Stimulated activated CD8-positive, alpha-beta memory T cell treated with anti-CD3 and anti-CD28 coated beads, Interleukin-7, amount 100 ng/mL, for 48 hours (primary cell): ENCODE measurements around the gene PADI1.
"Not testable (repeated sequence)": the region's sequence is repeated elsewhere in the genome, so short reads cannot be mapped to it uniquely, and the experiment has no call there.

Experiments used
- DNase-seq, 2 donors: peaks; one replicate each; pipeline ENCODE4 v3.0.0-alpha.2; 2020; ENCODE audit warnings: low read depth in 1 of 2; ENCODE audit errors: extremely low read depth in 1 of 2

PADI1 gene

GRCh38 chr1:17239420-17239819 is 34.5 kb downstream of the PADI1 start:
- DNase-seq: no peak

GRCh38 chr1:17241011-17241779 is 36.3 kb downstream of the PADI1 start:
- not testable (repeated sequence) for DNase-seq

GRCh38 chr1:17241780-17242074 is 36.8 kb downstream of the PADI1 start:
- DNase-seq: not testable (repeated sequence)

GRCh38 chr1:17243274-17243673 is 38.3 kb downstream of the PADI1 start:
- DNase-seq: no peak

- no peak for DNase-seq
Measured at GRCh38 chr1:17244821-17245740, 40.2 kb downstream of the PADI1 start.

- no peak for DNase-seq
Measured at GRCh38 chr1:17245816-17246325, 40.9 kb downstream of the PADI1 start.

GRCh38 chr1:17246971-17247370 is 42.0 kb downstream of the PADI1 start:
- no peak for DNase-seq

GRCh38 chr1:17248781-17249180 is 43.9 kb downstream of the PADI1 start, which contains the start of gene PADI3:
Gene PADI3 (plus strand): TSS chr1:17249098. CDS start chr1:17249138, 40 bp downstream.
- DNase-seq: no peak

GRCh38 chr1:17250601-17251000 is 45.7 kb downstream of the PADI1 start:
- no peak for DNase-seq

GRCh38 chr1:17251246-17251645 is 46.3 kb downstream of the PADI1 start:
- DNase-seq: no peak

GRCh38 chr1:17251701-17252376 is 46.9 kb downstream of the PADI1 start:
- DNase-seq: no peak

GRCh38 chr1:17255336-17255735 is 50.4 kb downstream of the PADI1 start:
- DNase-seq: no peak

GRCh38 chr1:17258116-17258757 is 53.3 kb downstream of the PADI1 start:
- no peak for DNase-seq

GRCh38 chr1:17258758-17259130 is 53.8 kb downstream of the PADI1 start:
- DNase-seq: no peak

GRCh38 chr1:17259233-17259873 is 54.4 kb downstream of the PADI1 start:
- DNase-seq: no peak

- DNase-seq: no peak
Measured at GRCh38 chr1:17260264-17260663, 55.3 kb downstream of the PADI1 start.

- DNase-seq: no peak
Measured at GRCh38 chr1:17260738-17261137, 55.8 kb downstream of the PADI1 start.

- DNase-seq: no peak
Measured at GRCh38 chr1:17263936-17264335, 59.0 kb downstream of the PADI1 start.

GRCh38 chr1:17264470-17264869 is 59.5 kb downstream of the PADI1 start:
- no peak for DNase-seq

GRCh38 chr1:17265162-17265561 is 60.2 kb downstream of the PADI1 start:
- no peak for DNase-seq
